HepG2 (cell line): ENCODE measurements around the gene ARHGAP32. TPM values are rescaled to one million over a fixed set of nuclear protein-coding genes. Genes with fewer than 3 reads are reported as not detected.

Source experiments
- ATAC-seq: fragments of 200-7000 bp; cut with Tn5 transposase; 3 replicates; pipeline ENCODE4 v1.9.1; 2020; ENCODE audit warnings: mild to moderate bottlenecking, moderate library complexity
- BruUV-seq: library from RNA; stranded (reverse); fragments of 400-500 nt; replicated peaks from 2 replicates; lab custom pipeline; 2021; lab: Mats Ljungman, UMichigan
- CTCF ChIA-PET: fragments of 300-600 bp; formaldehyde crosslinking; extraction: SDS; loops from one replicate; lab custom pipeline; 2021; ENCODE audit warnings: low total read pairs, inconsistent platforms, low intra/inter-chr PET ratio; lab: Yijun Ruan, JAX
- POLR2A ChIA-PET: fragments of 350-600 bp; sonication (Branson Sonifier 250); formaldehyde crosslinking; loops from one replicate; lab custom pipeline; 2020; ENCODE audit warnings: antibody characterized with exemption, inconsistent platforms; lab: Yijun Ruan, JAX
- DNase-seq: peaks from one replicate; pipeline ENCODE4 v3.0.0-alpha.2; 2015; ENCODE audit warnings: low spot score
- FAIRE-seq: peaks from 3 replicates; lab custom pipeline; 2011; peaks lifted over from hg19 to GRCh38; lab: Jason Lieb, UNC
- H2AFZ ChIP-seq: one replicate; pipeline ENCODE4 v1.6.1; 2011; ENCODE audit warnings: low read length, inconsistent platforms
- H3K27ac ChIP-seq: fragments of 300-600 bp; 3 replicates; pipeline ENCODE4 v1.8.0; 2011; ENCODE audit warnings: mixed run types, mild to moderate bottlenecking, mixed read lengths, low read length, inconsistent platforms; ENCODE audit not compliant: insufficient read depth; ENCODE audit errors: extremely low read length
- H3K27me3 ChIP-seq, 2 experiments: fragments of 200-600 bp in 1 of 2; 2 replicates in 1 of 2; 3 replicates in 1 of 2; pipeline versions ENCODE4 v1.6.0 to v1.8.0; 2011; ENCODE audit warnings: low read length in 2 of 2, mild to moderate bottlenecking in 2 of 2, moderate library complexity in 2 of 2, inconsistent platforms in 1 of 2; ENCODE audit not compliant: insufficient read depth in 2 of 2, control insufficient read depth in 1 of 2
- H3K36me3 ChIP-seq, 2 experiments: fragments of 200-600 bp in 1 of 2; replicated peaks in 1 of 2; 2 replicates in 1 of 2; 3 replicates in 1 of 2; pipeline versions ENCODE4 v1.5.1 to v1.8.0; 2011; ENCODE audit warnings: low read length in 2 of 2, inconsistent platforms in 1 of 2; ENCODE audit not compliant: insufficient read depth in 2 of 2, control insufficient read depth in 1 of 2
- H3K4me1 ChIP-seq: 2 replicates; pipeline ENCODE4 v1.5.1; 2012; ENCODE audit warnings: low read length, inconsistent platforms; ENCODE audit not compliant: insufficient read depth
- H3K4me2 ChIP-seq: 2 replicates; pipeline ENCODE4 v1.6.0; 2011; ENCODE audit warnings: low read depth, low read length, inconsistent platforms
- H3K4me3 ChIP-seq, 3 experiments: fragments of 200-600 bp in 1 of 3; sonication (generic), shearing (Covaris generic) in 1 of 3; replicated peaks in 1 of 3; 2 replicates each; pipeline ENCODE4 v1.5.1; 2011 to 2016; ENCODE audit warnings: low read length in 3 of 3, inconsistent platforms in 2 of 3, low read depth in 2 of 3, mild to moderate bottlenecking in 2 of 3, control low read depth in 1 of 3, mixed read lengths in 1 of 3; ENCODE audit not compliant: insufficient read depth in 1 of 3
- H3K79me2 ChIP-seq: one replicate; pipeline ENCODE4 v1.6.1; 2011; ENCODE audit warnings: low read length, inconsistent platforms; ENCODE audit not compliant: insufficient read depth
- H3K9ac ChIP-seq: 2 replicates; pipeline ENCODE4 v1.6.0; 2011; ENCODE audit warnings: mild to moderate bottlenecking, low read depth, low read length, inconsistent platforms; ENCODE audit not compliant: insufficient read depth
- H3K9me3 ChIP-seq: 2 replicates; pipeline ENCODE4 v1.5.1; 2012; ENCODE audit warnings: mild to moderate bottlenecking, low read length
- H4K20me1 ChIP-seq: 2 replicates; pipeline ENCODE4 v1.6.0; 2011; ENCODE audit warnings: inconsistent platforms, mild to moderate bottlenecking, low read length, moderate library complexity; ENCODE audit not compliant: insufficient read depth
- CC2D1A ChIP-seq: sonication (generic); formaldehyde crosslinking; IDR thresholded peaks from 2 replicates; pipeline ENCODE4 v1.8.1; 2023; ENCODE audit warnings: mild to moderate bottlenecking, missing genetic modification reagents
- CERS6 ChIP-seq: sonication (generic); formaldehyde crosslinking; IDR thresholded peaks from 2 replicates; pipeline ENCODE4 v1.5.0; 2020; ENCODE audit warnings: missing genetic modification reagents
- CREBL2 ChIP-seq: sonication (generic); formaldehyde crosslinking; IDR thresholded peaks from 2 replicates; pipeline ENCODE4 v1.8.1; 2023; ENCODE audit warnings: missing genetic modification reagents, mild to moderate bottlenecking, borderline replicate concordance
- EZH2 ChIP-seq: conservative IDR thresholded peaks from 2 replicates; pipeline ENCODE4 v1.6.1; 2012; ENCODE audit warnings: mild to moderate bottlenecking, low read depth, low read length, moderate library complexity
- GLMP ChIP-seq: sonication (generic); formaldehyde crosslinking; IDR thresholded peaks from 2 replicates; pipeline ENCODE4 v1.9.0; 2021; ENCODE audit warnings: missing genetic modification reagents, mild to moderate bottlenecking, borderline replicate concordance
- KLF13 ChIP-seq: sonication (generic); formaldehyde crosslinking; IDR thresholded peaks from 2 replicates; pipeline ENCODE4 v1.4.0; 2020; ENCODE audit warnings: mild to moderate bottlenecking, missing genetic modification reagents
- NR2F1 ChIP-seq, 2 experiments: fragments of 450-650 bp in 1 of 2; formaldehyde crosslinking in 1 of 2; IDR thresholded peaks; 2 replicates each; pipeline versions ENCODE4 v1.5.0 to v1.6.1; 2016 to 2020; ENCODE audit warnings: mild to moderate bottlenecking in 1 of 2, missing compliant biosample characterization in 1 of 2, missing genetic modification reagents in 1 of 2, moderate library complexity in 1 of 2
- RERE ChIP-seq: IDR thresholded peaks from 2 replicates; pipeline ENCODE4 v1.6.1; 2016; ENCODE audit warnings: low read depth, missing genetic modification reagents, missing compliant biosample characterization
- SP140L ChIP-seq: sonication (generic); formaldehyde crosslinking; IDR thresholded peaks from 2 replicates; pipeline ENCODE4 v1.4.0; 2020; ENCODE audit warnings: missing genetic modification reagents, borderline replicate concordance
- WIZ ChIP-seq: sonication (generic); formaldehyde crosslinking; IDR thresholded peaks from 2 replicates; pipeline ENCODE4 v1.5.1; 2020; ENCODE audit warnings: mild to moderate bottlenecking, missing genetic modification reagents
- ZFP36L1 ChIP-seq: sonication (generic); formaldehyde crosslinking; IDR thresholded peaks from 2 replicates; pipeline ENCODE4 v1.8.0; 2022; ENCODE audit warnings: mild to moderate bottlenecking, missing genetic modification reagents, moderate library complexity
- ZNF180 ChIP-seq: sonication (generic); formaldehyde crosslinking; IDR thresholded peaks from 2 replicates; pipeline ENCODE4 v1.4.0; 2020; ENCODE audit warnings: low read depth, missing genetic modification reagents, borderline replicate concordance
- ZNF34 ChIP-seq: sonication (generic); formaldehyde crosslinking; IDR thresholded peaks from 2 replicates; pipeline ENCODE4 v1.4.0; 2020; ENCODE audit warnings: mild to moderate bottlenecking, missing genetic modification reagents, borderline replicate concordance
- ZNF614 ChIP-seq: IDR thresholded peaks from 2 replicates; pipeline ENCODE4 v1.6.1; 2018; ENCODE audit warnings: missing biosample characterization, missing genetic modification reagents, inconsistent platforms, borderline replicate concordance
- ZNF644 ChIP-seq: IDR thresholded peaks from 2 replicates; pipeline ENCODE4 v1.6.1; 2016; ENCODE audit warnings: low read depth
- ZSCAN5A ChIP-seq: sonication (generic); formaldehyde crosslinking; IDR thresholded peaks from 2 replicates; pipeline ENCODE4 v1.8.0; 2022; ENCODE audit warnings: mild to moderate bottlenecking, missing genetic modification reagents, borderline replicate concordance
- WGBS: methylation state at CpG from one replicate; pipeline ENCODE4 v1.1.6; 2017; ENCODE audit warnings: low lambda C conversion rate; 5-methylcytosine and 5-hydroxymethylcytosine counted together
- in situ Hi-C: cut with HindIII; loops from 2 replicates; pipeline ENCODE4 v1.10.0; 2017; ENCODE audit warnings: low pct_unique_long_range_greater_than_20kb; ENCODE audit not compliant: extremely low pct_ligation_motif_present
- intact Hi-C: fragments of 100-400 bp; cut with micrococcal nuclease; formaldehyde crosslinking; loops from one replicate; pipeline ENCODE4 v1.10.0; 2022; ENCODE audit not compliant: unreplicated experiment
- polyA plus RNA-seq, 8 experiments: library from polyadenylated mRNA; depleted of rRNA in 3 of 8; stranded (reverse) in 7 of 8; unstranded in 1 of 8; fragments of >200 nt; fragmentation: Illumina TruSeq in 4 of 8; extraction: Trizol in 4 of 8; gene quantifications; 2 replicates each; pipeline versions ENCODE4 v1.2.1 to v1.2.3, GENCODE V29; 2011 to 2016; ENCODE audit warnings: low read depth in 4 of 8, missing spikeins in 1 of 8, mixed read lengths in 1 of 8; ENCODE audit not compliant: insufficient read depth in 1 of 8
- total RNA-seq, 5 experiments: library from RNA; depleted of rRNA; stranded (reverse); fragments of >200 nt; fragmentation: Illumina TruSeq; extraction: Trizol; gene quantifications; 2 replicates each; pipeline ENCODE4 v1.2.3, GENCODE V29; 2016; ENCODE audit warnings: low read depth in 1 of 5

The ARHGAP32 gene
- total and polyA plus RNA-seq, 2 of the 13 experiments (the other 11 are each of a cell fraction or from before 2014, with no cell fraction given): 6.3 to 8.2 TPM

- intact Hi-C loops: no loop called here
- no peak for FAIRE-seq
- no TSS peak for BruUV-seq
- TF ChIP-seq CERS6 (CRISPR knock-in tag): no peak
- TF ChIP-seq GLMP (CRISPR knock-in tag): no peak
- TF ChIP-seq ZNF614 (CRISPR knock-in tag): no peak
- no peak for TF ChIP-seq RERE
- TF ChIP-seq EZH2: no peak
- no peak for TF ChIP-seq ZFP36L1 (CRISPR knock-in tag)
- TF ChIP-seq ZNF180 (CRISPR knock-in tag): no peak
- TF ChIP-seq WIZ: no peak
- no peak for TF ChIP-seq ZSCAN5A
- no peak for TF ChIP-seq ZNF644 (CRISPR knock-in tag)
- no peak for TF ChIP-seq NR2F1 (CRISPR knock-in tag; IDR thresholded peaks at IDR 0.05)
- TF ChIP-seq CREBL2 (CRISPR knock-in tag): no peak
- TF ChIP-seq CC2D1A: no peak
- TF ChIP-seq ZNF34 (CRISPR knock-in tag): no peak
- TF ChIP-seq SP140L (CRISPR knock-in tag): no peak
- no peak for TF ChIP-seq KLF13
These were observed 275.4 kb downstream of the ARHGAP32 start for GRCh38 chr11:128916681-128917080.

More at GRCh38 chr11:128916681-128917080, 275.4 kb downstream of the ARHGAP32 start:
- H3K9me3 ChIP-seq: no peaks in the 10 kb centered on the region
- no peak overlapping the region for H3K4me3 ChIP-seq
- ChIA-PET POLR2A (no interaction called here), CTCF (no interaction called here)
- H4K20me1 ChIP-seq: no peaks in the 10 kb centered on the region
- 17% methylated on average over 2 of the region's 2 CpGs for WGBS
- ATAC-seq (no peak), DNase-seq (no peak)
- in situ Hi-C loops: no loop called here
- no peaks in the 10 kb centered on the region for H3K36me3 ChIP-seq
- no peak overlapping the region for H3K9ac ChIP-seq
- no peaks in the 10 kb centered on the region for H3K4me1 ChIP-seq
- H2AFZ ChIP-seq: no peak overlapping the region
- H3K27me3 ChIP-seq: peaks cover 2 to 37% of the 10 kb centered on the region in 2 experiments; a peak in 4 of 5 replicates
- H3K4me2 ChIP-seq: no peak overlapping the region
- H3K79me2 ChIP-seq: no peaks in the 10 kb centered on the region
- H3K27ac ChIP-seq: no peak overlapping the region
